ENCODE data around the gene UBE2S. TPM values are rescaled to one million over a fixed set of nuclear protein-coding genes. Genes with fewer than 3 reads are reported as not detected.

Gene UBE2S
- total and polyA plus RNA-seq, 2 of the 8 experiments (the other 6 are each of a cell fraction or from before 2014, with no cell fraction given) = 398 to 530 TPM

GRCh38 chr19:55354698-55355212, 52.8 kb downstream of the UBE2S start, which contains the start of gene COX6B2:
Gene COX6B2 (minus strand): TSS chr19:55354719. CDS start chr19:55354521, 198 bp downstream.
- FAIRE-seq = no peak
- POLR2A ChIA-PET (ENCODE audit: partially characterized antibody) = interaction anchor here (1.0 to 1.7 kb wide), 5 partner anchors 15 to 51 kb away, joined by 3 to 4 read pairs (median 3); partner anchors contain the start of genes IL11, KMT5C and TMEM238
- no peak within 1 kb of the TSS for H2AFZ ChIP-seq (ENCODE audit: low read length)
- TF ChIP-seq POU5F1 (IDR thresholded peaks at IDR 0.05; ENCODE audit: low read depth, low read length) = no peak
- TF ChIP-seq RAD21 (IDR thresholded peaks at IDR 0.05 in 1 of 2, conservative IDR thresholded peaks at IDR 0.05 in 1 of 2; ENCODE audit: low read depth in 2 of 2, low read length in 2 of 2) = no peak
- TF ChIP-seq RXRA (IDR thresholded peaks at IDR 0.05; ENCODE audit: insufficient read depth, low read depth, low read length) = no peak
- no peak for TF ChIP-seq CREB1 (IDR thresholded peaks at IDR 0.05)
- TF ChIP-seq MAX (IDR thresholded peaks at IDR 0.05) = 0 out of 2 replicates have a peak, but pooled peaks have one; percentile 23
- no peak for TF ChIP-seq POLR2A (IDR thresholded peaks at IDR 0.05; ENCODE audit: control extremely low read depth in 1 of 2, low read depth in 2 of 2, low read length in 2 of 2)
- no peak for TF ChIP-seq CTBP2 (IDR thresholded peaks at IDR 0.05; ENCODE audit: borderline replicate concordance, insufficient read depth, insufficient read length, low read length)
- TF ChIP-seq RBBP5 (IDR thresholded peaks at IDR 0.05; ENCODE audit: borderline replicate concordance, low read depth, low read length) = no peak
- no peak for TF ChIP-seq CBX5 (IDR thresholded peaks at IDR 0.05; ENCODE audit: low read depth, low read length)
- TF ChIP-seq EZH2 (IDR thresholded peaks at IDR 0.05; ENCODE audit: low read depth, low read length, severe bottlenecking) = no peak
- TF ChIP-seq HDAC6 (IDR thresholded peaks at IDR 0.05; ENCODE audit: low read depth, low read length) = no peak
- TF ChIP-seq TAF7 (optimal IDR thresholded peaks at IDR 0.05; ENCODE audit: borderline replicate concordance, low read depth, low read length) = peak; percentile 16

More at GRCh38 chr19:55354698-55355212, 52.8 kb downstream of the UBE2S start, which contains the start of gene COX6B2:
- CTCF ChIA-PET (ENCODE audit: partially characterized antibody) = no interaction called here
- Histone ChIP-seq H3K9me3 (ENCODE audit: insufficient read depth in 2 of 2, low read depth in 1 of 2, low read length in 1 of 2) (no peaks in the 10 kb centered on the region), H2BK120ac (replicated peaks; ENCODE audit: low read depth, low read length) (no peak within 1 kb of the TSS), H2BK20ac (ENCODE audit: low read length) (0 out of 2 replicates have a peak within 1 kb of the TSS, but pooled peaks have one; percentile 48), H3K4me3 (ENCODE audit: extremely low read depth in 1 of 4, insufficient read depth in 2 of 4, low read depth in 3 of 4, low read length in 4 of 4) (peak within 1 kb of the TSS; percentile 32 to 66 (median 50)), H4K91ac (replicated peaks; ENCODE audit: insufficient read length, low read length) (no peak within 1 kb of the TSS), H3K79me1 (ENCODE audit: low read depth, low read length) (no peaks in the 10 kb centered on the region), H2BK15ac (ENCODE audit: low read length) (0 out of 2 replicates have a peak within 1 kb of the TSS, but pooled peaks have one; percentile 46), H3K36me3 (ENCODE audit: control insufficient read depth in 2 of 4, insufficient read depth in 4 of 4, low read length in 3 of 4) (peaks cover 0 to 11% (median 0%) of the 10 kb centered on the region in 4 experiments; a peak in 1 of 8 replicates), H3K23ac (ENCODE audit: insufficient read length) (no peak within 1 kb of the TSS), H3K4ac (replicated peaks; ENCODE audit: insufficient read length, low read depth, low read length) (no peak within 1 kb of the TSS), H3K27me3 (replicated peaks in 1 of 4; ENCODE audit: control insufficient read depth in 3 of 4, extremely low read depth in 1 of 4, insufficient read depth in 3 of 4, low read length in 3 of 4) (peaks cover 17 to 56% (median 46%) of the 10 kb centered on the region in 4 experiments), H3K4me2 (ENCODE audit: insufficient read depth in 1 of 2, low read depth in 2 of 2, low read length in 2 of 2) (peak within 1 kb of the TSS; percentile 88 to 96), H4K5ac (ENCODE audit: insufficient read length, low read depth, low read length) (peak within 1 kb of the TSS; percentile 26), H4K8ac (ENCODE audit: extremely low read depth, insufficient read depth, low read length) (peak within 1 kb of the TSS; percentile 16), H4K20me1 (replicated peaks in 1 of 2; ENCODE audit: control insufficient read depth in 1 of 2, insufficient read depth in 2 of 2, low read length in 2 of 2) (peaks cover 0 to 10% of the 10 kb centered on the region in 2 experiments), H3K9ac (replicated peaks in 1 of 4; ENCODE audit: extremely low read depth in 1 of 4, low read depth in 3 of 4, low read length in 3 of 4) (no peak within 1 kb of the TSS; a peak in 2 of 7 replicates), H2BK5ac (ENCODE audit: low read depth, low read length) (no peak within 1 kb of the TSS), H3K4me1 (replicated peaks in 1 of 4; ENCODE audit: control insufficient read depth in 3 of 4, insufficient read depth in 4 of 4, low read length in 3 of 4) (peaks cover 0 to 21% (median 11%) of the 10 kb centered on the region in 4 experiments; a peak in 6 of 7 replicates), H3K14ac (ENCODE audit: insufficient read length) (no peak within 1 kb of the TSS), H3K27ac (ENCODE audit: low read depth, low read length) (no peak within 1 kb of the TSS), H3K79me2 (ENCODE audit: control insufficient read depth in 1 of 2, insufficient read depth in 2 of 2, low read length in 2 of 2) (no peaks in the 10 kb centered on the region), H3K56ac (replicated peaks; ENCODE audit: insufficient read length, low read depth, low read length) (no peak within 1 kb of the TSS), H2BK12ac (ENCODE audit: low read depth, low read length) (peak within 1 kb of the TSS; percentile 90; the same call in 1 of the 2 replicates), H3K18ac (ENCODE audit: extremely low read depth, low read length) (peak within 1 kb of the TSS; percentile 48; the same call in 1 of the 2 replicates), H2AK5ac (ENCODE audit: low read depth, low read length) (no peak within 1 kb of the TSS), H3K23me2 (ENCODE audit: low read depth, low read length) (peaks cover 11% of the 10 kb centered on the region; the same call in 1 of the 2 replicates)
- DNase-seq (ENCODE audit: low read depth in 1 of 2, low spot score in 2 of 2) = no peak
- WGBS, 2 experiments (ENCODE audit: extremely low coverage in 1 of 2, insufficient coverage in 1 of 2, insufficient read length in 1 of 2, insufficient replicate concordance in 2 of 2, low coverage in 1 of 2, low lambda C conversion rate in 2 of 2, missing lambda C conversion rate in 1 of 2) = 9% methylated on average over 9 of the region's 43 CpGs; no CpG with 5 or more reads in 1 of the 2 experiments

All from H1 (cell line).